ENCODE results near the gene UQCR10. TPM values are rescaled to one million over a fixed set of nuclear protein-coding genes. Genes with fewer than 3 reads are reported as not detected.

UQCR10 gene
- total and polyA plus RNA-seq, 9 of the 15 experiments (the other 6 are each of a cell fraction or from before 2014, with no cell fraction given), result 128 to 903 (median 163) TPM

DNA sequence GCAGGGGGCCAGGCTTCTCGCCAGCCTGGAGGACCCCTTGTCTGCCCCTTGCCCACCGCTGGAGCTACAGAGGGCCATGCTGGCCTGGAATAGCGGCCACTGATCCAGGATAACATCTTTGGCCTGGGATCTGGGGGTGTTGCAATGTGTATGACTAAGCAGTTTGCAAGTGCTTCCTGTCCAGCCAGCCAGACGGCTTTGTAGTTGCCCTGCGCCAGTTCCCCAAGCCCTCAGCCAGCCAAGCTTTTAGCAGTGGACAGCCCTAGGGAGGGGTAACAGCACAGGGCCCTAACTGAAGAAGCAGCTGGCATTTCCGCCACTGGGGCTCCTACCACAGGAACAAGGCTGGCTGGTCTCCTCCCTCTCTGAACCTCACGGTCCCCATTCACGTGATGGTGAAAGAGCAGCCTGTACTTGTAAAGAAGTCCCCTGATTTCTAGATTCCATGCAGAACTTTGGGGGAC, 32.1 kb downstream of the UQCR10 start (continued):
- TF ChIP-seq NBN (IDR thresholded peaks at IDR 0.05; ENCODE audit: low read depth) (no peak), RUNX1 (IDR thresholded peaks at IDR 0.05; ENCODE audit: low read depth) (no peak), RNF2 (IDR thresholded peaks at IDR 0.05) (0 out of 2 replicates have a peak, but pooled peaks have one; percentile 35), KHSRP (IDR thresholded peaks at IDR 0.05) (no peak), HDGF (IDR thresholded peaks at IDR 0.05) (no peak), PTTG1 (tag; IDR thresholded peaks at IDR 0.05; ENCODE audit: low read depth) (no peak), HDAC3 (IDR thresholded peaks at IDR 0.05; ENCODE audit: borderline replicate concordance, partially characterized antibody) (no peak), ZFX (CRISPR knock-in tag; IDR thresholded peaks at IDR 0.05) (peak; percentile 27; the same call in 1 of the 2 replicates), MEIS2 (IDR thresholded peaks at IDR 0.05; ENCODE audit: partially characterized antibody) (no peak), DMBX1 (CRISPR knock-in tag; IDR thresholded peaks at IDR 0.05; ENCODE audit: borderline replicate concordance) (no peak; the same call in none of the 2 replicates), NR2C2 (CRISPR knock-in tag; IDR thresholded peaks at IDR 0.05) (no peak), NR2C2 (tag; IDR thresholded peaks at IDR 0.05) (peak; percentile 87), ZNF445 (CRISPR knock-in tag; IDR thresholded peaks at IDR 0.05; ENCODE audit: low read depth) (no peak), NEUROD1 (IDR thresholded peaks at IDR 0.05; ENCODE audit: borderline replicate concordance, low read depth, low read length, partially characterized antibody) (peak; percentile 19)
- TF ChIP-seq, protein P1, sequence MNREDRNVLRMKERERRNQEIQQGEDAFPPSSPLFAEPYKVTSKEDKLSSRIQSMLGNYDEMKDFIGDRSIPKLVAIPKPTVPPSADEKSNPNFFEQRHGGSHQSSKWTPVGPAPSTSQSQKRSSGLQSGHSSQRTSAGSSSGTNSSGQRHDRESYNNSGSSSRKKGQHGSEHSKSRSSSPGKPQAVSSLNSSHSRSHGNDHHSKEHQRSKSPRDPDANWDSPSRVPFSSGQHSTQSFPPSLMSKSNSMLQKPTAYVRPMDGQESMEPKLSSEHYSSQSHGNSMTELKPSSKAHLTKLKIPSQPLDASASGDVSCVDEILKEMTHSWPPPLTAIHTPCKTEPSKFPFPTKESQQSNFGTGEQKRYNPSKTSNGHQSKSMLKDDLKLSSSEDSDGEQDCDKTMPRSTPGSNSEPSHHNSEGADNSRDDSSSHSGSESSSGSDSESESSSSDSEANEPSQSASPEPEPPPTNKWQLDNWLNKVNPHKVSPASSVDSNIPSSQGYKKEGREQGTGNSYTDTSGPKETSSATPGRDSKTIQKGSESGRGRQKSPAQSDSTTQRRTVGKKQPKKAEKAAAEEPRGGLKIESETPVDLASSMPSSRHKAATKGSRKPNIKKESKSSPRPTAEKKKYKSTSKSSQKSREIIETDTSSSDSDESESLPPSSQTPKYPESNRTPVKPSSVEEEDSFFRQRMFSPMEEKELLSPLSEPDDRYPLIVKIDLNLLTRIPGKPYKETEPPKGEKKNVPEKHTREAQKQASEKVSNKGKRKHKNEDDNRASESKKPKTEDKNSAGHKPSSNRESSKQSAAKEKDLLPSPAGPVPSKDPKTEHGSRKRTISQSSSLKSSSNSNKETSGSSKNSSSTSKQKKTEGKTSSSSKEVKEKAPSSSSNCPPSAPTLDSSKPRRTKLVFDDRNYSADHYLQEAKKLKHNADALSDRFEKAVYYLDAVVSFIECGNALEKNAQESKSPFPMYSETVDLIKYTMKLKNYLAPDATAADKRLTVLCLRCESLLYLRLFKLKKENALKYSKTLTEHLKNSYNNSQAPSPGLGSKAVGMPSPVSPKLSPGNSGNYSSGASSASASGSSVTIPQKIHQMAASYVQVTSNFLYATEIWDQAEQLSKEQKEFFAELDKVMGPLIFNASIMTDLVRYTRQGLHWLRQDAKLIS (CRISPR knock-in tag; IDR thresholded peaks at IDR 0.05), result no peak
- TF ChIP-seq, protein P2, sequence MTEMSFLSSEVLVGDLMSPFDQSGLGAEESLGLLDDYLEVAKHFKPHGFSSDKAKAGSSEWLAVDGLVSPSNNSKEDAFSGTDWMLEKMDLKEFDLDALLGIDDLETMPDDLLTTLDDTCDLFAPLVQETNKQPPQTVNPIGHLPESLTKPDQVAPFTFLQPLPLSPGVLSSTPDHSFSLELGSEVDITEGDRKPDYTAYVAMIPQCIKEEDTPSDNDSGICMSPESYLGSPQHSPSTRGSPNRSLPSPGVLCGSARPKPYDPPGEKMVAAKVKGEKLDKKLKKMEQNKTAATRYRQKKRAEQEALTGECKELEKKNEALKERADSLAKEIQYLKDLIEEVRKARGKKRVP (CRISPR knock-in tag; IDR thresholded peaks at IDR 0.05), result no peak; the same call in 1 of the 2 replicates
- TF ChIP-seq, protein P3, sequence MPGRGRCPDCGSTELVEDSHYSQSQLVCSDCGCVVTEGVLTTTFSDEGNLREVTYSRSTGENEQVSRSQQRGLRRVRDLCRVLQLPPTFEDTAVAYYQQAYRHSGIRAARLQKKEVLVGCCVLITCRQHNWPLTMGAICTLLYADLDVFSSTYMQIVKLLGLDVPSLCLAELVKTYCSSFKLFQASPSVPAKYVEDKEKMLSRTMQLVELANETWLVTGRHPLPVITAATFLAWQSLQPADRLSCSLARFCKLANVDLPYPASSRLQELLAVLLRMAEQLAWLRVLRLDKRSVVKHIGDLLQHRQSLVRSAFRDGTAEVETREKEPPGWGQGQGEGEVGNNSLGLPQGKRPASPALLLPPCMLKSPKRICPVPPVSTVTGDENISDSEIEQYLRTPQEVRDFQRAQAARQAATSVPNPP (IDR thresholded peaks at IDR 0.05; ENCODE audit: borderline replicate concordance, insufficient read depth, insufficient read length), result no peak
- TF ChIP-seq, protein P4, sequence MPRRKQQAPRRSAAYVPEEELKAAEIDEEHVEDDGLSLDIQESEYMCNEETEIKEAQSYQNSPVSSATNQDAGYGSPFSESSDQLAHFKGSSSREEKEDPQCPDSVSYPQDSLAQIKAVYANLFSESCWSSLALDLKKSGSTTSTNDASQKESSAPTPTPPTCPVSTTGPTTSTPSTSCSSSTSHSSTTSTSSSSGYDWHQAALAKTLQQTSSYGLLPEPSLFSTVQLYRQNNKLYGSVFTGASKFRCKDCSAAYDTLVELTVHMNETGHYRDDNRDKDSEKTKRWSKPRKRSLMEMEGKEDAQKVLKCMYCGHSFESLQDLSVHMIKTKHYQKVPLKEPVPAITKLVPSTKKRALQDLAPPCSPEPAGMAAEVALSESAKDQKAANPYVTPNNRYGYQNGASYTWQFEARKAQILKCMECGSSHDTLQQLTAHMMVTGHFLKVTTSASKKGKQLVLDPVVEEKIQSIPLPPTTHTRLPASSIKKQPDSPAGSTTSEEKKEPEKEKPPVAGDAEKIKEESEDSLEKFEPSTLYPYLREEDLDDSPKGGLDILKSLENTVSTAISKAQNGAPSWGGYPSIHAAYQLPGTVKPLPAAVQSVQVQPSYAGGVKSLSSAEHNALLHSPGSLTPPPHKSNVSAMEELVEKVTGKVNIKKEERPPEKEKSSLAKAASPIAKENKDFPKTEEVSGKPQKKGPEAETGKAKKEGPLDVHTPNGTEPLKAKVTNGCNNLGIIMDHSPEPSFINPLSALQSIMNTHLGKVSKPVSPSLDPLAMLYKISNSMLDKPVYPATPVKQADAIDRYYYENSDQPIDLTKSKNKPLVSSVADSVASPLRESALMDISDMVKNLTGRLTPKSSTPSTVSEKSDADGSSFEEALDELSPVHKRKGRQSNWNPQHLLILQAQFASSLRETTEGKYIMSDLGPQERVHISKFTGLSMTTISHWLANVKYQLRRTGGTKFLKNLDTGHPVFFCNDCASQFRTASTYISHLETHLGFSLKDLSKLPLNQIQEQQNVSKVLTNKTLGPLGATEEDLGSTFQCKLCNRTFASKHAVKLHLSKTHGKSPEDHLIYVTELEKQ (CRISPR knock-in tag; IDR thresholded peaks at IDR 0.05), result no peak
